HepG2 (cell line): ENCODE results near the gene PTPRF.

Experiments
- CHD2 ChIP-seq: IDR thresholded peaks from 2 replicates; pipeline ENCODE4 v1.6.1; 2011; ENCODE audit warnings: low read depth, low read length, improper control_type of control experiment
- ZNF138 ChIP-seq: sonication (generic); formaldehyde crosslinking; IDR thresholded peaks from 2 replicates; pipeline ENCODE4 v1.5.0; 2020; ENCODE audit warnings: mild to moderate bottlenecking, low read depth, missing genetic modification reagents
- TF ChIP-seq, protein P1 (sequence below): sonication (generic); formaldehyde crosslinking; IDR thresholded peaks from 2 replicates; pipeline ENCODE4 v1.5.0; 2020; ENCODE audit warnings: mild to moderate bottlenecking, missing genetic modification reagents, moderate library complexity

DNA sequence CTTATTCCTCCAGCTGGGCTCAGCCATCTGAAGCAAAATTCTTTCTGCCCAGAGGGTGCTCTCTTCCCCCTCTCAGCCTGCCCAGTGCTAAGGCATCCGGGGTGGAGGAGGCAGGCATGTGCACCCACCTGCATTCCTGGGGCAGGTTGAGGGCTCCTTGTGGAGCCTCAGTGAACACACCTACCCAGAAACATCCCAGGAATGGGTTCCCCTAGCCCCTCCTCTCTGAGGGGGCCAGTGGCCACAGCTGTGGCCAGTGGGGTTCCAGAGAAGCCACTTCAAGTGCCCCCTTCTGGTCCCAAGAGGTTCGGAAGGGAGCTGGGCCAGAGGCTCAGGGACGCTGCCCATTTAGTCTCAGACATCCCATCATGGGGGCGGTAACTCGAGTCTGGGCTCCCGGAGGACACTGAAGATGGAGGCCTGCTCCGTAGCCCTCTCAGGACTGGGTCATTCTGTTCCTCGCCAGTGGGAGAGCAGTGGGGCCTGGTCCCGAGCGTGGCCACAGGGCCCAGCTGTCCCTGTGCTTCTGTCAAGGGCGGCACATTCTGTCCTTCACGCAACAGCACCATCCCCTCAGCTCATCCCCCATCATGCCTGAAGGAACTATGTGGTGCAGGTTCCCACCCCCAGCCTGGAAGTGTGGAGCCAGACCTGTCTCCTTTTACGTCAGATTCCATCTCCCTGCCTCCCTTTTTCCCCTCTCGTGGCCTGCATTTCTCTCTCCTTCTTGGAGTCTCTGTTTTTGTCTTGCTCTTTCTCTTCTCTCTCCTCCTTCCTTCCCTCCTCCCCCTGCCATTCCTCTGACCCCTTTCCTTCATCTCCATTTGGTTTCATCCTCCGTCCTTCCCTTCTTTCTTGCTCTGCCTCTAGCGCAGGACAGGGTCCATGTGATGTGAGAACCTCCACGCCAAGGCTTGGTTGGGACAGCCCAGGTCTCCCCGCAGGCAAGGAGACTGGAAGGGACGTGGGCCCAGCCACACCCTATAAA lies 69.6 kb downstream of the PTPRF start:
- TF ChIP-seq, protein P1, sequence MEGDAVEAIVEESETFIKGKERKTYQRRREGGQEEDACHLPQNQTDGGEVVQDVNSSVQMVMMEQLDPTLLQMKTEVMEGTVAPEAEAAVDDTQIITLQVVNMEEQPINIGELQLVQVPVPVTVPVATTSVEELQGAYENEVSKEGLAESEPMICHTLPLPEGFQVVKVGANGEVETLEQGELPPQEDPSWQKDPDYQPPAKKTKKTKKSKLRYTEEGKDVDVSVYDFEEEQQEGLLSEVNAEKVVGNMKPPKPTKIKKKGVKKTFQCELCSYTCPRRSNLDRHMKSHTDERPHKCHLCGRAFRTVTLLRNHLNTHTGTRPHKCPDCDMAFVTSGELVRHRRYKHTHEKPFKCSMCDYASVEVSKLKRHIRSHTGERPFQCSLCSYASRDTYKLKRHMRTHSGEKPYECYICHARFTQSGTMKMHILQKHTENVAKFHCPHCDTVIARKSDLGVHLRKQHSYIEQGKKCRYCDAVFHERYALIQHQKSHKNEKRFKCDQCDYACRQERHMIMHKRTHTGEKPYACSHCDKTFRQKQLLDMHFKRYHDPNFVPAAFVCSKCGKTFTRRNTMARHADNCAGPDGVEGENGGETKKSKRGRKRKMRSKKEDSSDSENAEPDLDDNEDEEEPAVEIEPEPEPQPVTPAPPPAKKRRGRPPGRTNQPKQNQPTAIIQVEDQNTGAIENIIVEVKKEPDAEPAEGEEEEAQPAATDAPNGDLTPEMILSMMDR, result no peak
- TF ChIP-seq CHD2 (no peak), ZNF138 (no peak)
